Trophoblast cell (in vitro differentiated cells and primary cell): ENCODE data around the gene RGR.

Experiments used
- DNase-seq, 2 donors: peaks; one replicate each; pipeline ENCODE4 v3.0.0-alpha.2; 2016
- H2AFZ ChIP-seq: 2 replicates; pipeline ENCODE4 v1.6.1; 2013; ENCODE audit warnings: low read length, moderate library complexity, mild to moderate bottlenecking; ENCODE audit not compliant: insufficient read depth, poor library complexity
- H2AK5ac ChIP-seq: 2 replicates; pipeline ENCODE4 v1.6.1; 2013; ENCODE audit warnings: mild to moderate bottlenecking, low read length
- H2BK120ac ChIP-seq: 2 replicates; pipeline ENCODE4 v1.6.1; 2013; ENCODE audit warnings: low read length, mild to moderate bottlenecking, moderate library complexity; ENCODE audit not compliant: insufficient read depth, poor library complexity
- H2BK12ac ChIP-seq: 2 replicates; pipeline ENCODE4 v1.6.1; 2013; ENCODE audit warnings: mild to moderate bottlenecking, low read length, moderate library complexity
- H2BK5ac ChIP-seq: 2 replicates; pipeline ENCODE4 v1.6.1; 2013; ENCODE audit warnings: low read length, low read depth, moderate library complexity, mild to moderate bottlenecking; ENCODE audit not compliant: poor library complexity
- H3K14ac ChIP-seq: 2 replicates; pipeline ENCODE4 v1.6.1; 2013; ENCODE audit warnings: mild to moderate bottlenecking, low read length
- H3K18ac ChIP-seq: 2 replicates; pipeline ENCODE4 v1.6.1; 2013; ENCODE audit warnings: mild to moderate bottlenecking, low read length
- H3K23ac ChIP-seq: 2 replicates; pipeline ENCODE4 v1.6.1; 2013; ENCODE audit warnings: low read length
- H3K27ac ChIP-seq: 2 replicates; pipeline ENCODE4 v1.5.1; 2013; ENCODE audit warnings: low read depth, mild to moderate bottlenecking, inconsistent platforms, low read length, moderate library complexity
- H3K27me3 ChIP-seq: 2 replicates; pipeline ENCODE4 v1.6.1; 2013; ENCODE audit warnings: inconsistent platforms, mild to moderate bottlenecking, low read length, moderate library complexity; ENCODE audit not compliant: insufficient read depth
- H3K36me3 ChIP-seq, 2 experiments: 1 replicate in 1 of 2; 2 replicates in 1 of 2; pipeline ENCODE4 v1.6.1; 2013; ENCODE audit warnings: low read length in 2 of 2, mild to moderate bottlenecking in 2 of 2, moderate library complexity in 1 of 2; ENCODE audit not compliant: insufficient read depth in 2 of 2, control insufficient read depth in 1 of 2
- H3K4ac ChIP-seq: 2 replicates; pipeline ENCODE4 v1.6.1; 2013; ENCODE audit warnings: low read depth, mild to moderate bottlenecking, low read length, moderate library complexity
- H3K4me1 ChIP-seq, 2 experiments: 1 replicate in 1 of 2; 2 replicates in 1 of 2; pipeline ENCODE4 v1.6.1; 2013; ENCODE audit warnings: low read length in 2 of 2, mild to moderate bottlenecking in 2 of 2, moderate library complexity in 1 of 2; ENCODE audit not compliant: insufficient read depth in 2 of 2, control insufficient read depth in 1 of 2
- H3K4me2 ChIP-seq: 2 replicates; pipeline ENCODE4 v1.6.1; 2013; ENCODE audit warnings: inconsistent platforms, mild to moderate bottlenecking, low read length, moderate library complexity
- H3K4me3 ChIP-seq: 2 replicates; pipeline ENCODE4 v1.5.1; 2013; ENCODE audit warnings: mild to moderate bottlenecking, low read depth, low read length, inconsistent platforms
- H3K79me1 ChIP-seq: one replicate; pipeline ENCODE4 v1.6.1; 2013; ENCODE audit warnings: low read length
- H3K79me2 ChIP-seq: 2 replicates; pipeline ENCODE4 v1.6.1; 2013; ENCODE audit warnings: low read length, mild to moderate bottlenecking; ENCODE audit not compliant: control insufficient read depth, insufficient read depth, poor library complexity
- H3K9ac ChIP-seq: 2 replicates; pipeline ENCODE4 v1.6.1; 2013; ENCODE audit warnings: mild to moderate bottlenecking, low read length
- H3K9me3 ChIP-seq: 2 replicates; pipeline ENCODE4 v1.6.1; 2013; ENCODE audit warnings: low read depth, mild to moderate bottlenecking, control low read depth, inconsistent platforms, low read length; ENCODE audit not compliant: insufficient read depth
- H4K12ac ChIP-seq: 2 replicates; pipeline ENCODE4 v1.6.1; 2013; ENCODE audit warnings: low read depth, mild to moderate bottlenecking, low read length, moderate library complexity
- H4K8ac ChIP-seq: 2 replicates; pipeline ENCODE4 v1.6.1; 2013; ENCODE audit warnings: low read depth, mild to moderate bottlenecking, low read length, moderate library complexity
- H4K91ac ChIP-seq: one replicate; pipeline ENCODE4 v1.6.1; 2013; ENCODE audit warnings: low read depth, mild to moderate bottlenecking, low read length, moderate library complexity
- WGBS: extraction: QIAGEN DNeasy Blood & Tissue Kit; methylation state at CpG from one replicate; pipeline ENCODE4 v1.1.7; 2013; ENCODE audit warnings: missing lambda C conversion rate; ENCODE audit not compliant: insufficient read length, insufficient coverage; ENCODE audit errors: extremely low coverage; 5-methylcytosine and 5-hydroxymethylcytosine counted together

Gene RGR

DNA sequence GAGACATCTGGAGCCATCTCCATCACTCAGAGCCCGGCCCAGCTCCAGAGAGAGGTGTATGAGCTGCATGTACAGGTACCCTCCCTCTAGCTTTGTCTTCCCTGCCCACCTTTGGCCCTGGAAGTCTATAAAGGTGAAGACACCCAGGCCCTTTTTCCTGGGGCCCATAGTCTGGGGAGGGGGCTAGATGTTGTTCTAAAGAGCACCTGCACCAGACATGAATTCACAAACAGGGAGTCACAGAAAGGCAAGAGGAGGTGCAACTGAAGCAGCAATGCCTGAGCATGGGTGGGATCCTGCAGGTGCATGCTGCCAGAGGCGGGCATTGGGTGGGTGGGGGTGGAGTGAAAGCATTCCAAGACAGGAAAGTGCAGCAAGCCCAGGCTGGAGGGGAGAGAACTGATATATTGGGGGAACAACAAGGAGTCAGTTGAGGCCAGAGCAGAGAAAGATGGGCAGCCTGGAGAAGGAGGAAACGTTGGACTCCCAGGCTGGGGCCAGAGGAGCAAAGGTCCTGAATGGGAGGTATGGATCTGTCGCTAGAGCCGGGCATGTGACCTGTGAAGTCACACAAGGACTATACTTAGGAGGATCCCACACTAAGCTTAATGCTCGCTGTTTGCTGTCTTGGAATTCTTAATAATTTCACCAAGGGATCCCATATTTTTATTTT lies 38.9 kb upstream of the RGR start:
- Histone ChIP-seq H4K12ac (no peak overlapping the region), H2BK120ac (no peak overlapping the region), H3K4me3 (no peak overlapping the region), H3K9ac (no peak overlapping the region), H2AFZ (no peak overlapping the region), H3K79me2 (no peaks in the 10 kb centered on the region), H3K27ac (no peak overlapping the region), H3K18ac (no peak overlapping the region), H3K27me3 (no peaks in the 10 kb centered on the region), H3K4me1 (no peaks in the 10 kb centered on the region), H3K4me2 (no peak overlapping the region), H3K36me3 (no peaks in the 10 kb centered on the region), H2AK5ac (no peak overlapping the region), H2BK5ac (no peak overlapping the region), H3K14ac (no peak overlapping the region), H3K23ac (no peak overlapping the region), H4K8ac (no peak overlapping the region), H3K9me3 (no peaks in the 10 kb centered on the region), H3K79me1 (no peaks in the 10 kb centered on the region), H2BK12ac (no peak overlapping the region), H3K4ac (no peak overlapping the region), H4K91ac (no peak overlapping the region)
- no CpG with 5 or more reads among the region's 6 CpGs for WGBS
- no peak for DNase-seq

DNA sequence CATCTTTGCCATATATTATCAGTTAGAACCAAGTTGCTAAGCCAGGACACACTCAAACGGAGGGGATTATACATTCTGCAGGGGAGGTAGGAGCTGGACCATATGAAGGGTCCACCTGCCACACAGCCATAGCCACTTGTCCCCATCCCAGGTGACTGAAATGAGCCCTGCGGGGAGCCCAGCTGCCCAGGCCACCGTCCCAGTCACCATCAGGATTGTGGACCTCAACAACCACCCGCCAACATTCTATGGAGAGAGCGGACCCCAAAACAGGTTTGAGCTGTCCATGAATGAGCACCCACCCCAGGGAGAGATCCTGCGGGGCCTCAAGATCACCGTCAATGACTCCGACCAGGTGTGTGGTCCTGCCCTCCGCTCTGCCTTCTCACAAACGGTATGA lies 36.8 kb upstream of the RGR start:
- Histone ChIP-seq H2AK5ac (no peak overlapping the region), H3K4ac (no peak overlapping the region), H3K23ac (no peak overlapping the region), H3K27me3 (no peaks in the 10 kb centered on the region), H3K4me1 (no peaks in the 10 kb centered on the region), H2AFZ (no peak overlapping the region), H3K18ac (no peak overlapping the region), H4K8ac (no peak overlapping the region), H2BK12ac (no peak overlapping the region), H3K4me2 (no peak overlapping the region), H2BK5ac (no peak overlapping the region), H3K79me1 (no peaks in the 10 kb centered on the region), H3K9ac (no peak overlapping the region), H3K36me3 (no peaks in the 10 kb centered on the region), H3K79me2 (no peaks in the 10 kb centered on the region), H3K27ac (no peak overlapping the region), H3K9me3 (peaks cover 2% of the 10 kb centered on the region), H4K12ac (no peak overlapping the region), H2BK120ac (no peak overlapping the region), H4K91ac (no peak overlapping the region), H3K4me3 (no peak overlapping the region), H3K14ac (no peak overlapping the region)
- no CpG with 5 or more reads among the region's 10 CpGs for WGBS
- DNase-seq = no peak

DNA sequence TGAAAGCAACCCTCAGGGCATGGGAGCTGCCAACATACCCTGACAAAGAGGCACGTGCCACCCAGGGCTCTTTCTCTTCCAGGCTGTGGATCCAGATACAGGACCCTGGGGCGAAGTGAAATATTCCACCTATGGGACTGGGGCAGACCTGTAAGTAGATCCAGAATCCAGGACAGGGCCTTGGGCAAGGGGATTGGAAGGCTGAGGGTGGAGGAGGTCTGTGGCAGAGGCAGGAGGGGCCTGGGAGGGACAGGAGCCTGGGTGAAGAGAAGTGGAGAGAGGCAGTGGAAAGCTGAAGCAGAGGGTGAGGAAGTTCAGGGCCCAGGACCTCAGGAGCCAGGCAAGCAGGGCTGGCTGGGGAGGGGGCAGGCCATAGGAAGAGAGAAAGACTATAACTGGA lies 33.3 kb upstream of the RGR start:
- Histone ChIP-seq H3K4me1 (no peaks in the 10 kb centered on the region), H3K79me1 (no peaks in the 10 kb centered on the region), H2AFZ (no peak overlapping the region), H3K79me2 (no peaks in the 10 kb centered on the region), H3K18ac (no peak overlapping the region), H3K9ac (no peak overlapping the region), H2BK120ac (no peak overlapping the region), H3K9me3 (peaks cover 2% of the 10 kb centered on the region), H3K27ac (no peak overlapping the region), H3K36me3 (no peaks in the 10 kb centered on the region), H3K23ac (no peak overlapping the region), H4K91ac (no peak overlapping the region), H3K4me3 (no peak overlapping the region), H4K12ac (no peak overlapping the region), H3K14ac (no peak overlapping the region), H3K4ac (no peak overlapping the region), H3K27me3 (no peaks in the 10 kb centered on the region), H2BK12ac (no peak overlapping the region), H4K8ac (no peak overlapping the region), H3K4me2 (no peak overlapping the region), H2BK5ac (no peak overlapping the region), H2AK5ac (no peak overlapping the region)
- DNase-seq = no peak
- no CpG with 5 or more reads among the region's 2 CpGs for WGBS

DNA sequence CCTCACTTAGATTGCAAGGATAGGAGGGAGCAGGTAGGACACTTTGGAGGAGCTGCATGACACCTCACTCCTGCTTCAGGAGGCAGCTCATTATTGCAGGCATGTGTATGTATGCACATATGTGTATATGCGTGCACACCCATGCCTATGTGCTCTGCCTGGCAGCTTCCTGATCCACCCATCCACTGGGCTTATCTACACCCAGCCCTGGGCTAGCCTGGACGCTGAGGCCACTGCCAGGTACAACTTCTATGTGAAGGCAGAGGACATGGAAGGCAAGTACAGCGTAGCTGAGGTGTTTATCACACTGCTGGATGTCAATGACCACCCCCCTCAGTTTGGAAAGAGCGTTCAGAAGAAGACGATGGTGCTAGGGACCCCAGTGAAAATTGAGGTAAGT lies 32.8 kb upstream of the RGR start:
- DNase-seq = no peak
- Histone ChIP-seq H4K12ac (no peak overlapping the region), H3K18ac (no peak overlapping the region), H3K36me3 (no peaks in the 10 kb centered on the region), H3K23ac (no peak overlapping the region), H3K27ac (no peak overlapping the region), H3K79me2 (no peaks in the 10 kb centered on the region), H4K91ac (no peak overlapping the region), H3K14ac (no peak overlapping the region), H3K79me1 (no peaks in the 10 kb centered on the region), H3K4me2 (no peak overlapping the region), H4K8ac (no peak overlapping the region), H3K9me3 (peaks cover 2% of the 10 kb centered on the region), H2BK12ac (no peak overlapping the region), H2BK120ac (no peak overlapping the region), H3K27me3 (no peaks in the 10 kb centered on the region), H3K9ac (no peak overlapping the region), H3K4me3 (no peak overlapping the region), H3K4me1 (no peaks in the 10 kb centered on the region), H3K4ac (no peak overlapping the region), H2BK5ac (no peak overlapping the region), H2AK5ac (no peak overlapping the region), H2AFZ (no peak overlapping the region)
- no CpG with 5 or more reads among the region's 5 CpGs for WGBS
